Gastroesophageal sphincter (tissue), 4 donors: ENCODE data around the gene HELQ. TPM values are rescaled to one million over a fixed set of nuclear protein-coding genes. Genes with fewer than 3 reads are reported as not detected.

Experiments
- ATAC-seq: fragments of 150-250 bp; one replicate; pipeline ENCODE4 v1.9.1; 2016; ENCODE audit warnings: mild to moderate bottlenecking, moderate library complexity
- H3K27ac ChIP-seq, 4 donors: fragments of 200-600 bp; sonication (generic) in 3 of 4; 1 replicate in 3 of 4; 2 replicates in 1 of 4; pipeline ENCODE4 v1.5.1; 2016 to 2019
- H3K27me3 ChIP-seq: fragments of 200-600 bp; sonication (generic); one replicate; pipeline ENCODE4 v1.5.1; 2019
- H3K36me3 ChIP-seq, 2 donors: fragments of 200-600 bp; sonication (generic); one replicate each; pipeline ENCODE4 v1.5.1; 2019; ENCODE audit warnings: control low read depth in 1 of 2
- H3K4me1 ChIP-seq, 3 donors: fragments of 200-600 bp; sonication (generic); 1 replicate in 2 of 3; 2 replicates in 1 of 3; pipeline ENCODE4 v1.5.1; 2016 to 2019; ENCODE audit warnings: control low read depth in 2 of 3
- H3K4me3 ChIP-seq, 2 donors: fragments of 200-600 bp; sonication (generic); one replicate each; pipeline ENCODE4 v1.5.1; 2019; ENCODE audit warnings: mild to moderate bottlenecking in 1 of 2, moderate library complexity in 1 of 2
- H3K9me3 ChIP-seq, 3 donors: fragments of 200-600 bp; sonication (generic); one replicate each; pipeline ENCODE4 v1.5.1; 2017 to 2019; ENCODE audit warnings: control low read depth in 2 of 3
- CTCF ChIP-seq, 4 experiments: fragments of 200-600 bp in 2 of 4; fragments of 450-650 bp in 2 of 4; sonication (generic) in 1 of 4; IDR thresholded peaks; one replicate each; pipeline ENCODE4 v1.5.1; 2017 to 2019; ENCODE audit warnings: antibody characterized with exemption in 4 of 4, mild to moderate bottlenecking in 2 of 4, moderate library complexity in 2 of 4
- EP300 ChIP-seq: sonication (generic); formaldehyde crosslinking; IDR thresholded peaks from one replicate; pipeline ENCODE4 v1.6.1; 2017; ENCODE audit warnings: antibody characterized with exemption, mild to moderate bottlenecking
- POLR2A ChIP-seq, 2 donors: fragments of 450-650 bp; IDR thresholded peaks; one replicate each; pipeline ENCODE4 v1.6.1; 2017; ENCODE audit warnings: antibody characterized with exemption in 2 of 2, mild to moderate bottlenecking in 2 of 2, moderate library complexity in 1 of 2
- POLR2AphosphoS5 ChIP-seq: sonication (generic); formaldehyde crosslinking; IDR thresholded peaks from one replicate; pipeline ENCODE4 v1.6.1; 2017; ENCODE audit warnings: antibody characterized with exemption
- WGBS, 2 donors: methylation state at CpG; one replicate each; pipeline ENCODE4 v1.1.5; 2018; ENCODE audit warnings: low coverage in 1 of 2; 5-methylcytosine and 5-hydroxymethylcytosine counted together
- total RNA-seq, 4 donors: library from RNA; depleted of rRNA; stranded (reverse); fragments of >200 nt; gene quantifications; one replicate each; pipeline ENCODE4 v1.1.0, GENCODE V29; 2016

Gene HELQ
- total RNA-seq, 4 donors from 2014 or later = 10.3 to 16.7 (median 13.6) TPM

GRCh38 chr4:83473423-83473822 is 17.8 kb upstream of the HELQ start:
- H3K36me3 ChIP-seq = peaks cover 0 to 55% of the 10 kb centered on the region in 2 donors
- H3K4me1 ChIP-seq = no peaks in the 10 kb centered on the region
- H3K27ac ChIP-seq = no peak overlapping the region
- no peak overlapping the region for H3K4me3 ChIP-seq
- ATAC-seq = no peak
- H3K9me3 ChIP-seq = no peaks in the 10 kb centered on the region
- H3K27me3 ChIP-seq = no peaks in the 10 kb centered on the region
- WGBS, 2 donors = 94% methylated on average over 3 of the region's 4 CpGs
- no peak for TF ChIP-seq CTCF (IDR thresholded peaks at IDR 0.05)
- no peak for TF ChIP-seq POLR2AphosphoS5
- TF ChIP-seq POLR2A (IDR thresholded peaks at IDR 0.05) = no peak
- no peak for TF ChIP-seq EP300

GRCh38 chr4:83456184-83456501 is 520 bp upstream of the HELQ start:
- peaks cover 0 to 62% of the 10 kb centered on the region in 2 donors for H3K36me3 ChIP-seq
- no peaks in the 10 kb centered on the region for H3K27me3 ChIP-seq
- WGBS, 2 donors = 0% methylated on average over 1 to 7 of the region's 7 CpGs

GRCh38 chr4:83454686-83455085 is 937 bp downstream of the HELQ start:
- 0 to 10% methylated on average over 2 to 3 of the region's 6 CpGs for WGBS, 2 donors
- no peak for ATAC-seq
- TF ChIP-seq POLR2AphosphoS5 (no peak), EP300 (no peak), CTCF (IDR thresholded peaks at IDR 0.05) (no peak), POLR2A (IDR thresholded peaks at IDR 0.05) (no peak)

More at GRCh38 chr4:83456184-83456501, 520 bp upstream of the HELQ start:
- H3K27ac ChIP-seq = peak overlapping the region; percentile 94 to 100 (median 98)
- H3K9me3 ChIP-seq = no peaks in the 10 kb centered on the region
- H3K4me1 ChIP-seq = peaks cover 9 to 44% (median 14%) of the 10 kb centered on the region in 3 donors
- TF ChIP-seq CTCF (IDR thresholded peaks at IDR 0.05) = no peak
- TF ChIP-seq POLR2A (IDR thresholded peaks at IDR 0.05) = no peak
- TF ChIP-seq EP300 = no peak
- no peak for TF ChIP-seq POLR2AphosphoS5
- ATAC-seq = no peak
- H3K4me3 ChIP-seq = peak overlapping the region; percentile 75 to 99

GRCh38 chr4:83449009-83449408 is 6.6 kb downstream of the HELQ start:
- WGBS, 2 donors = 77 to 83% methylated on average over 2 of the region's 2 CpGs
- H3K27ac ChIP-seq = no peak overlapping the region

More at GRCh38 chr4:83454686-83455085, 937 bp downstream of the HELQ start:
- peak overlapping the region; percentile 75 to 99 for H3K4me3 ChIP-seq
- H3K9me3 ChIP-seq = no peaks in the 10 kb centered on the region
- peak overlapping the region; percentile 94 to 100 (median 98) for H3K27ac ChIP-seq
- H3K4me1 ChIP-seq = peaks cover 9 to 44% (median 14%) of the 10 kb centered on the region in 3 donors
- H3K27me3 ChIP-seq = no peaks in the 10 kb centered on the region
- peaks cover 0 to 54% of the 10 kb centered on the region in 2 donors for H3K36me3 ChIP-seq

GRCh38 chr4:83440899-83441298 is 14.7 kb downstream of the HELQ start:
- no peak for ATAC-seq
- H3K36me3 ChIP-seq = peaks cover 8 to 97% of the 10 kb centered on the region in 2 donors
- no peak for TF ChIP-seq POLR2AphosphoS5
- TF ChIP-seq CTCF (IDR thresholded peaks at IDR 0.05) = no peak
- no peak for TF ChIP-seq EP300
- TF ChIP-seq POLR2A (IDR thresholded peaks at IDR 0.05) = no peak
- no peaks in the 10 kb centered on the region for H3K9me3 ChIP-seq
- no peak overlapping the region for H3K4me3 ChIP-seq
- no peaks in the 10 kb centered on the region for H3K27me3 ChIP-seq
- no peaks in the 10 kb centered on the region for H3K4me1 ChIP-seq
- 77 to 79% methylated on average over 3 of the region's 3 CpGs for WGBS, 2 donors
- H3K27ac ChIP-seq = no peak overlapping the region

More at GRCh38 chr4:83449009-83449408, 6.6 kb downstream of the HELQ start:
- Histone ChIP-seq H3K4me3 (no peak overlapping the region), H3K4me1 (peaks cover 0 to 12% (median 4%) of the 10 kb centered on the region in 3 donors), H3K27me3 (no peaks in the 10 kb centered on the region), H3K36me3 (peaks cover 4 to 49% of the 10 kb centered on the region in 2 donors), H3K9me3 (no peaks in the 10 kb centered on the region)
- TF ChIP-seq POLR2AphosphoS5 (no peak), POLR2A (IDR thresholded peaks at IDR 0.05) (no peak), EP300 (no peak)
- ATAC-seq = no peak
